Measurements from ENCODE around the gene ZSWIM3. TPM values are rescaled to one million over a fixed set of nuclear protein-coding genes. Genes with fewer than 3 reads are reported as not detected.
A peak's percentile ranks its signal among the peaks of the same experiment; 100 is the strongest.

Gene ZSWIM3
- total RNA-seq (under 1 TPM; 0.36 to 0.44 TPM), total RNA-seq (1.5 to 16.5 (median 9.9) reads per million in 172 experiments)
- 3.3 TPM for polyA plus RNA-seq (2013, experiment 1 of 2)
- polyA plus RNA-seq (2013, experiment 2 of 2): 2.8 TPM

DNA sequence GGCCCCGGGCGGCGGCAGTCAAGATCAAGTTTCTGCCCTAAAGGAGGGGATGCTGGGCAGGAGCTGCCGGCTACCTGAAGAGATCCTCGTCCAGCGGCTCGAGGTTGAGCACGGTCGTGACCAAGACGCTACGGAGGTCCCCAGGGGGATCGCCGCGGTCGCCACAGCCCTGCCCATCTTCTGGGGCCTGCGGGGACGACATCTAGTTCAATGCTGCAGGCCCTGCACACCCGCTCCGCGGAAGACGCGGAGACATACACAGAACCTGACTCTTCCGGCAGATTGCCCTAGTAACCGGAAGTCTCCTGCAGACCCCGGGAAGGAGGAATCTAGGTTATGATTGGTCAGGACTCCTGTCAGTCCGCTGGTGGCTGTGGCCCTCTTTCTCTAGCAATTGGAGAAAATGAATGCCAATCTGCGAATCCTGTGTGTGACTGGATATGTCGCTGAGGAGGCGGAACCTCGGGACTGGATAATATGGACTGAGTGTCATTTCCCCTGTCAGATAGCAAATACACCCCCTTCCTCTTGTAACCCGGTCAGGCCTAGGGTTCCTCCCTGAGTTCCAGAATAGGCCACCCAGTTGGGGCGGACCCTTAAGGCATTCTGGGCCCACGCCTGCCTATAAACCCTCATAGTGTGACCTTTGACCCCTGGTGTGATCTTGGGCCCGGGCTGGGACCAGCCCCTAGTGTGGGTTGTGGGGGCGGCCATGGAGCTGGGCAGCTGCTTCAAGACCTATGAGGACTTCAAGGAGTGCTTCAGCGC lies at the start of gene ZSWIM3, which contains the start of gene ACOT8:
Gene ZSWIM3 (plus strand): TSS at position 501 of the 768 bp plus-strand sequence. CDS start 212 bp downstream, at position 713.
Gene ACOT8 (minus strand): TSS at position 279 of the 768 bp plus-strand sequence. CDS start 77 bp downstream, at position 202.
- CTCF ChIA-PET: no interaction called here
- peak; percentile 98 for ATAC-seq (ENCODE audit: poor library complexity)
- Mint-ChIP-seq H3K4me3 (peak within 1 kb of the TSS; percentile 96), H3K27ac (peak within 1 kb of the TSS; percentile 98), H3K36me3 (ENCODE audit: low read depth) (peaks cover 41% of the 10 kb centered on the region), H3K27me3 (no peaks in the 10 kb centered on the region), H3K4me1 (ENCODE audit: low read depth) (peaks cover 52% of the 10 kb centered on the region), H3K9me3 (no peaks in the 10 kb centered on the region)
- no peaks in the 10 kb centered on the region for H3K9me3 ChIP-seq (ENCODE audit: control insufficient read depth in 1 of 2, insufficient read depth in 1 of 2, low read length in 2 of 2)
- intact Hi-C loops (cut with DNase I, micrococcal nuclease): loop anchor here (1.0 to 5.0 kb wide), 9 partner anchors 24 to 485 kb away; partner anchors contain the start of genes CTSA (in 2 of the 2), NEURL2 (in 2 of the 2), UBE2C (in 2 of the 2) and ZSWIM1 (in 2 of the 2)
- DNase-seq: peak; percentile 80 to 100 (median 90)
- H3K27ac ChIP-seq (ENCODE audit: low read depth in 1 of 2, low read length in 2 of 2): peak within 1 kb of the TSS; percentile 88 to 94
- H3K4me3 ChIP-seq (ENCODE audit: low read length): peak within 1 kb of the TSS; percentile 100
- POLR2A ChIA-PET: interaction anchor here (0.7 to 4.4 kb wide), 12 partner anchors 17 to 130 kb away, joined by 3 to 39 read pairs (median 6); partner anchors contain the start of genes CTSA, NEURL2, PCIF1 and SNX21
- peaks cover 22% of the 10 kb centered on the region for H3K36me3 ChIP-seq (ENCODE audit: insufficient read depth, low read length)
- TF ChIP-seq, protein P1, sequence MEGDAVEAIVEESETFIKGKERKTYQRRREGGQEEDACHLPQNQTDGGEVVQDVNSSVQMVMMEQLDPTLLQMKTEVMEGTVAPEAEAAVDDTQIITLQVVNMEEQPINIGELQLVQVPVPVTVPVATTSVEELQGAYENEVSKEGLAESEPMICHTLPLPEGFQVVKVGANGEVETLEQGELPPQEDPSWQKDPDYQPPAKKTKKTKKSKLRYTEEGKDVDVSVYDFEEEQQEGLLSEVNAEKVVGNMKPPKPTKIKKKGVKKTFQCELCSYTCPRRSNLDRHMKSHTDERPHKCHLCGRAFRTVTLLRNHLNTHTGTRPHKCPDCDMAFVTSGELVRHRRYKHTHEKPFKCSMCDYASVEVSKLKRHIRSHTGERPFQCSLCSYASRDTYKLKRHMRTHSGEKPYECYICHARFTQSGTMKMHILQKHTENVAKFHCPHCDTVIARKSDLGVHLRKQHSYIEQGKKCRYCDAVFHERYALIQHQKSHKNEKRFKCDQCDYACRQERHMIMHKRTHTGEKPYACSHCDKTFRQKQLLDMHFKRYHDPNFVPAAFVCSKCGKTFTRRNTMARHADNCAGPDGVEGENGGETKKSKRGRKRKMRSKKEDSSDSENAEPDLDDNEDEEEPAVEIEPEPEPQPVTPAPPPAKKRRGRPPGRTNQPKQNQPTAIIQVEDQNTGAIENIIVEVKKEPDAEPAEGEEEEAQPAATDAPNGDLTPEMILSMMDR (IDR thresholded peaks at IDR 0.05): no peak
- peaks cover 40% of the 10 kb centered on the region for H3K4me1 ChIP-seq (ENCODE audit: insufficient read depth, low read length)
- H3K27me3 ChIP-seq (ENCODE audit: control insufficient read depth in 1 of 2, insufficient read depth in 2 of 2, low read length in 2 of 2): no peaks in the 10 kb centered on the region

DNA sequence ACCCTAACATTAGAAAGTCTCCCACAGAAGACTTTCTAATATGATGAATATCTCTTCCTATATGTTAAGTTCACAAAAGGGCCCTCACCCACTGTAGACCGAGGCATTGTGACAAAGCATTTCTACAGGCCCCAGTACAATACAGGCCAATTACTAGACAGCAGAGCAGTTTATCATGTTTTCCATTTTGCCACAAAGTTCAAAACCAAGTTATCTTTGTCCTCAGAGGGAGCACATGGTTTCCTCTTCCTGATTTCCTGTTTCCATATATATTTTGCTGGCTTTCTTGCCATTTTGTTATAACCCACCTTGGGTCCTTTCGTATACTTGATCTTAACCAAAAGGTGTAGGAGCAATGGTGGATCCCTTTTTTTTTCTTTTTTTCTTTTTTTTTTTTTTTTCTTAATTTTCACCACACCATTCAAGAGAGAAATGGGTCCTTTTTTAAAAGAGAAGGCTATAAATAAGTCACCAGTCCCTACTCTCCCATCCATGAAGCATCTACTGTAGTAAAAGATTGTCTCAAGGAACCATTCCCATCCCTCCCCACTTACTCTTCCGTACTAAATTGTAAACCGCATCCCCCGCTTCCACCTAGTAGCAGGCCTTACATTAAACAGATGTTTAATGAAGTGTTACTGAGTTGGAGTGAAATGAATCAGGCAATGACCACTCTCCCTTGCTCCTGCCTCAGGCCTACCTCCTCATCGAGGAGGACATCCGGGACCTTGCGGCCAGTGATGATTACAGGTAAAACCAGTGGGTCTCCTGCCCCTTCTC lies 47.0 kb upstream of the ZSWIM3 start:
- Mint-ChIP-seq H3K27me3 (no peaks in the 10 kb centered on the region), H3K4me3 (no peak overlapping the region), H3K36me3 (ENCODE audit: low read depth) (peaks cover 60% of the 10 kb centered on the region), H3K9me3 (no peaks in the 10 kb centered on the region), H3K4me1 (ENCODE audit: low read depth) (peaks cover 15% of the 10 kb centered on the region), H3K27ac (no peak overlapping the region)
- peaks cover 16% of the 10 kb centered on the region for H3K4me1 ChIP-seq (ENCODE audit: insufficient read depth, low read length)
- ChIA-PET POLR2A (interaction anchor here (1.2 kb wide), 1 partner anchor 19 kb away, joined by 3 read pairs; the partner anchor contains the start of genes DNTTIP1 and WFDC3), CTCF (interaction anchor here (0.5 kb wide), 1 partner anchor 155 kb away, joined by 3 read pairs; no protein-coding TSS in a partner anchor)
- DNase-seq (no peak), ATAC-seq (ENCODE audit: poor library complexity) (no peak)
- no peak overlapping the region for H3K27ac ChIP-seq (ENCODE audit: low read depth in 1 of 2, low read length in 2 of 2)
- intact Hi-C loops (cut with DNase I, micrococcal nuclease): loop anchor here in 1 of 2 experiments (5.0 kb wide), 2 partner anchors 47 to 82 kb away; partner anchors contain the start of genes ACOT8, CTSA, NEURL2 and ZSWIM3
- H3K9me3 ChIP-seq (ENCODE audit: control insufficient read depth in 1 of 2, insufficient read depth in 1 of 2, low read length in 2 of 2): no peaks in the 10 kb centered on the region
- H3K27me3 ChIP-seq (ENCODE audit: control insufficient read depth in 1 of 2, insufficient read depth in 2 of 2, low read length in 2 of 2): no peaks in the 10 kb centered on the region
- TF ChIP-seq, protein P1 (IDR thresholded peaks at IDR 0.05): no peak
- peaks cover 43% of the 10 kb centered on the region for H3K36me3 ChIP-seq (ENCODE audit: insufficient read depth, low read length)
- H3K4me3 ChIP-seq (ENCODE audit: low read length): no peak overlapping the region
